ENCODE data around the gene SUSD1.

DNA sequence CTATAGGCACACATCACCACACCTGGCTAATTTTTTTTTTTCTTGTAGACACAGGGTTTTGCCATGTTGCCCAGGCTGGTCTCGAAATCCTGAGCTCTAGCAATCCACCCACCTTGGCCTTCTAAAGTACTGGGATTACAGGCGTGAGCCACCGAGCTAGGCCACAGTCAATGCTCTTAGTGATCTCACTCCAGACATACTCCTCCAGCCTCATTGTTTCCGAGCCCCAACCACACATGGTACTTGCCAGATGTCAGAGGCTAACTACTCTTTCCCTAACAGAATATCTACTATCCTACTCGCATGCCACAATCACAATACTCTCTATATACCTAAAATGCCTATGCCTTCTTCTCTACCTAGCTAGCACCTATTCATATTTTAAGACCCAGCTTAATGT lies 17.1 kb downstream of the SUSD1 start:
- TF ChIP-seq, protein P1, sequence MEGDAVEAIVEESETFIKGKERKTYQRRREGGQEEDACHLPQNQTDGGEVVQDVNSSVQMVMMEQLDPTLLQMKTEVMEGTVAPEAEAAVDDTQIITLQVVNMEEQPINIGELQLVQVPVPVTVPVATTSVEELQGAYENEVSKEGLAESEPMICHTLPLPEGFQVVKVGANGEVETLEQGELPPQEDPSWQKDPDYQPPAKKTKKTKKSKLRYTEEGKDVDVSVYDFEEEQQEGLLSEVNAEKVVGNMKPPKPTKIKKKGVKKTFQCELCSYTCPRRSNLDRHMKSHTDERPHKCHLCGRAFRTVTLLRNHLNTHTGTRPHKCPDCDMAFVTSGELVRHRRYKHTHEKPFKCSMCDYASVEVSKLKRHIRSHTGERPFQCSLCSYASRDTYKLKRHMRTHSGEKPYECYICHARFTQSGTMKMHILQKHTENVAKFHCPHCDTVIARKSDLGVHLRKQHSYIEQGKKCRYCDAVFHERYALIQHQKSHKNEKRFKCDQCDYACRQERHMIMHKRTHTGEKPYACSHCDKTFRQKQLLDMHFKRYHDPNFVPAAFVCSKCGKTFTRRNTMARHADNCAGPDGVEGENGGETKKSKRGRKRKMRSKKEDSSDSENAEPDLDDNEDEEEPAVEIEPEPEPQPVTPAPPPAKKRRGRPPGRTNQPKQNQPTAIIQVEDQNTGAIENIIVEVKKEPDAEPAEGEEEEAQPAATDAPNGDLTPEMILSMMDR (optimal IDR thresholded peaks at IDR 0.05 in 1 of 3, IDR thresholded peaks at IDR 0.05 in 1 of 3, conservative IDR thresholded peaks at IDR 0.05 in 1 of 3; ENCODE audit: extremely low read depth in 1 of 3, insufficient read depth in 2 of 3, low read length in 3 of 3) = no peak
- TF ChIP-seq EZH2 (IDR thresholded peaks at IDR 0.05; ENCODE audit: low read length) = no peak

All from keratinocyte (primary cell).